Panc1 (cell line): ENCODE results near the gene UPF1.

Experiments used
- CTCF ChIP-seq: fragments of 450-650 bp; IDR thresholded peaks from 2 replicates; pipeline ENCODE4 v1.5.1; 2017; ENCODE audit warnings: mild to moderate bottlenecking
- POLR2AphosphoS5 ChIP-seq: IDR thresholded peaks from 2 replicates; pipeline ENCODE4 v1.6.1; 2012; ENCODE audit warnings: mild to moderate bottlenecking, low read depth, low read length, moderate library complexity

- TF ChIP-seq CTCF = no peak
- TF ChIP-seq POLR2AphosphoS5 = no peak
These were observed 37.4 kb downstream of the UPF1 start for GRCh38 chr19:18869023-18869618.
